Ishikawa (cell line): ENCODE data around the gene ALPI.

Experiments used
- CEBPB ChIP-seq: IDR thresholded peaks from 2 replicates; pipeline ENCODE4 v1.6.1; 2012
- CREB1 ChIP-seq: IDR thresholded peaks from 2 replicates; pipeline ENCODE4 v1.6.1; 2012; ENCODE audit warnings: low read depth
- EGR1 ChIP-seq: IDR thresholded peaks from 2 replicates; pipeline ENCODE4 v1.6.1; 2012
- EP300 ChIP-seq: IDR thresholded peaks from 2 replicates; pipeline ENCODE4 v1.6.1; 2012; ENCODE audit warnings: borderline replicate concordance
- FOXM1 ChIP-seq: IDR thresholded peaks from 2 replicates; pipeline ENCODE4 v1.6.1; 2012; ENCODE audit warnings: low read depth, borderline replicate concordance
- MAX ChIP-seq: IDR thresholded peaks from 2 replicates; pipeline ENCODE4 v1.6.1; 2012
- NFIC ChIP-seq: IDR thresholded peaks from 2 replicates; pipeline ENCODE4 v1.6.1; 2012
- RAD21 ChIP-seq: IDR thresholded peaks from 2 replicates; pipeline ENCODE4 v1.6.1; 2012; ENCODE audit warnings: low read depth
- REST ChIP-seq: IDR thresholded peaks from 2 replicates; pipeline ENCODE4 v1.6.1; 2012; ENCODE audit warnings: low read depth, mild to moderate bottlenecking
- TAF1 ChIP-seq: IDR thresholded peaks from 2 replicates; pipeline ENCODE4 v1.6.1; 2012; ENCODE audit warnings: low read depth, mild to moderate bottlenecking
- TCF12 ChIP-seq: IDR thresholded peaks from 2 replicates; pipeline ENCODE4 v1.6.1; 2012; ENCODE audit warnings: low read depth
- TEAD4 ChIP-seq: IDR thresholded peaks from 2 replicates; pipeline ENCODE4 v1.6.1; 2012
- YY1 ChIP-seq: IDR thresholded peaks from 2 replicates; pipeline ENCODE4 v1.6.1; 2012; ENCODE audit warnings: low read depth
- ZBTB7A ChIP-seq: IDR thresholded peaks from 2 replicates; pipeline ENCODE4 v1.6.1; 2012; ENCODE audit warnings: low read depth
- TF ChIP-seq, protein P1 (sequence below): IDR thresholded peaks from 2 replicates; pipeline ENCODE4 v1.6.1; 2012

ALPI gene

GRCh38 chr2:232455426-232456255 is at the start of gene ALPI:
Gene ALPI, plus strand, starts transcription at chr2:232456153. Its CDS starts 47 bp downstream, at chr2:232456200.
- TF ChIP-seq EGR1 (no peak), RAD21 (no peak), EP300 (no peak), TAF1 (no peak), FOXM1 (no peak), REST (no peak), YY1 (no peak), CEBPB (no peak), NFIC (no peak), ZBTB7A (no peak), CREB1 (no peak), TEAD4 (no peak), MAX (no peak), TCF12 (no peak)
- TF ChIP-seq, protein P1, sequence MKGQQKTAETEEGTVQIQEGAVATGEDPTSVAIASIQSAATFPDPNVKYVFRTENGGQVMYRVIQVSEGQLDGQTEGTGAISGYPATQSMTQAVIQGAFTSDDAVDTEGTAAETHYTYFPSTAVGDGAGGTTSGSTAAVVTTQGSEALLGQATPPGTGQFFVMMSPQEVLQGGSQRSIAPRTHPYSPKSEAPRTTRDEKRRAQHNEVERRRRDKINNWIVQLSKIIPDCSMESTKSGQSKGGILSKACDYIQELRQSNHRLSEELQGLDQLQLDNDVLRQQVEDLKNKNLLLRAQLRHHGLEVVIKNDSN, result no peak

DNA sequence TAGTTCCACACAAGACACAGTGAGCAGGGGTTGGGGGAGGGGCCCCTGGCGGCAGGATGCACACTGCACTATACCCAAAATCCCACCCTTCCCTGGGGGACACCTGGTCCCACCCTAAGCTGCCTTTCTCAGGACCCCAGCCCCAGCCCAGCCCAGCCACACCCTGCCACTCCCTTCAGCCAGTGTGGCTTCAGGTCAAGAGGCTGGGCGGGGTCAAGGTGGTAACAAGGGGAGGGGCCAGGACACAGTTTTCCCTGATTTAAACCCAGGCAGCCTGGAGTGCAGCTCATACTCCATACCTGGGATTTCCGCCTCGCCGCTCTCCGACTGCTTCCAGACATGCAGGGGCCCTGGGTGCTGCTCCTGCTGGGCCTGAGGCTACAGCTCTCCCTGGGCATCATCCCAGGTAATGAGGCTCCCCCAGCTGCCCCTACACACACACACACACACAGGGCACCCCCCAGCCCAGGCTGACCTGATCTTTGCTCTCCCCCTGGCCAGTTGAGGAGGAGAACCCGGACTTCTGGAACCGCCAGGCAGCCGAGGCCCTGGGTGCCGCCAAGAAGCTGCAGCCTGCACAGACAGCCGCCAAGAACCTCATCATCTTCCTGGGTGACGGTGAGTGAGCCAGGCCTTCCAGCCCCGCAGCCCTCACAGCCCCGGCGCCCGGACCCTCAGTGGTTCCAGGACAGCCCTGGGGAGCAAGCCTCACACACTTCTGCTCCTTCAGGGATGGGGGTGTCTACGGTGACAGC is 49.2 kb upstream of the ALPI start, which contains the start of gene ALPG:
TSS of gene ALPG (plus strand) at position 289 of the 755 bp plus-strand sequence. CDS start at position 340, 51 bp downstream.
- TF ChIP-seq MAX, result no peak
- no peak for TF ChIP-seq RAD21
- TF ChIP-seq, protein P1, result no peak
- no peak for TF ChIP-seq FOXM1
- TF ChIP-seq YY1, result no peak
- TF ChIP-seq EP300, result no peak
- TF ChIP-seq TCF12, result no peak
- TF ChIP-seq CREB1, result no peak
- TF ChIP-seq NFIC, result no peak
- TF ChIP-seq REST, result no peak

- TF ChIP-seq FOXM1, result no peak
- no peak for TF ChIP-seq EGR1
- TF ChIP-seq YY1, result no peak
- TF ChIP-seq TCF12, result no peak
- TF ChIP-seq CREB1, result no peak
- TF ChIP-seq ZBTB7A, result no peak
- no peak for TF ChIP-seq CEBPB
- TF ChIP-seq RAD21, result no peak
- TF ChIP-seq TEAD4, result no peak
- no peak for TF ChIP-seq REST
- TF ChIP-seq TAF1, result no peak
- no peak for TF ChIP-seq MAX
- no peak for TF ChIP-seq NFIC
- TF ChIP-seq EP300, result no peak
- TF ChIP-seq, protein P1, result no peak
Observed at GRCh38 chr2:232410238-232410900, 45.6 kb upstream of the ALPI start.
